B cell (primary cell): Measurements from ENCODE around the gene DTNBP1. TPM values are rescaled to one million over a fixed set of nuclear protein-coding genes. Genes with fewer than 3 reads are reported as not detected.

ENCODE experiments used
- ATAC-seq: fragments of 200-7000 bp; cut with Tn5 transposase; one replicate; pipeline ENCODE4 v1.10.0; 2021; ENCODE audit warnings: low read depth, mild to moderate bottlenecking, moderate number of reproducible peaks, moderate library complexity
- CTCF ChIA-PET: fragments of 350-600 bp; sonication (Branson Sonifier 250); formaldehyde crosslinking; loops from one replicate; lab custom pipeline; 2021; ENCODE audit warnings: antibody characterized with exemption, inconsistent platforms; lab: Charles Lee
- POLR2A ChIA-PET: fragments of 350-600 bp; sonication (Branson Sonifier 250); formaldehyde crosslinking; loops from one replicate; lab custom pipeline; 2021; ENCODE audit warnings: antibody characterized with exemption; lab: Charles Lee
- DNase-seq: peaks from one replicate; pipeline ENCODE4 v3.0.0; 2013
- H2AFZ ChIP-seq: 2 replicates; pipeline ENCODE4 v1.6.1; 2012; ENCODE audit warnings: mild to moderate bottlenecking, low read depth, low read length; ENCODE audit not compliant: insufficient read depth, poor library complexity, severe bottlenecking
- H3K27ac ChIP-seq, 2 donors: 1 replicate in 1 of 2; 2 replicates in 1 of 2; pipeline ENCODE4 v1.5.1; 2012 to 2013; ENCODE audit warnings: low read length in 2 of 2, mild to moderate bottlenecking in 2 of 2, moderate library complexity in 1 of 2
- H3K27me3 ChIP-seq, 4 experiments: fragments of 200-600 bp in 1 of 4; sonication (generic) in 1 of 4; replicated peaks in 1 of 4; 1 replicate in 2 of 4; 2 replicates in 2 of 4; pipeline versions ENCODE4 v1.6.1 to v1.7.0; 2013 to 2016; ENCODE audit warnings: low read length in 3 of 4, mild to moderate bottlenecking in 2 of 4, mixed read lengths in 1 of 4, moderate library complexity in 1 of 4; ENCODE audit not compliant: insufficient read depth in 4 of 4, control insufficient read depth in 3 of 4; ENCODE audit errors: control extremely low read depth in 1 of 4
- H3K36me3 ChIP-seq, 2 experiments: replicated peaks in 1 of 2; 1 replicate in 1 of 2; 2 replicates in 1 of 2; pipeline versions ENCODE4 v1.6.1 to v1.7.1; 2013; ENCODE audit warnings: low read length in 1 of 2; ENCODE audit not compliant: insufficient read depth in 2 of 2, control insufficient read depth in 1 of 2; ENCODE audit errors: control extremely low read depth in 1 of 2, extremely low read depth in 1 of 2
- H3K4me1 ChIP-seq, 2 donors: fragments of 200-600 bp in 1 of 2; sonication (generic) in 1 of 2; 1 replicate in 1 of 2; 2 replicates in 1 of 2; pipeline versions ENCODE4 v1.5.1 to v1.6.1; 2013 to 2017; ENCODE audit warnings: low read length in 2 of 2; ENCODE audit not compliant: control insufficient read depth in 2 of 2, insufficient read depth in 2 of 2
- H3K4me2 ChIP-seq: replicated peaks from 2 replicates; pipeline ENCODE3; 2012; ENCODE audit warnings: mild to moderate bottlenecking, low read depth, low read length; ENCODE audit not compliant: poor library complexity, severe bottlenecking
- H3K4me3 ChIP-seq, 5 experiments: fragments of 200-600 bp in 1 of 5; sonication (generic) in 1 of 5; 1 replicate in 3 of 5; 2 replicates in 2 of 5; pipeline versions ENCODE4 v1.5.1 to v1.7.0; 2011 to 2016; ENCODE audit warnings: low read length in 4 of 5, mild to moderate bottlenecking in 4 of 5, low read depth in 2 of 5, control low read depth in 1 of 5, moderate library complexity in 1 of 5; ENCODE audit not compliant: insufficient read depth in 1 of 5; ENCODE audit errors: control extremely low read depth in 1 of 5, extremely low read depth in 1 of 5
- H3K79me2 ChIP-seq: fragments of 200-600 bp; sonication (generic); one replicate; pipeline ENCODE4 v1.6.0; 2016; ENCODE audit warnings: low read length; ENCODE audit not compliant: control insufficient read depth, insufficient read depth
- H3K9ac ChIP-seq: fragments of 200-600 bp; sonication (generic); 2 replicates; pipeline ENCODE4 v1.6.1; 2017; ENCODE audit warnings: mild to moderate bottlenecking, low read length, moderate library complexity
- H3K9me3 ChIP-seq, 3 donors: one replicate each; pipeline versions ENCODE4 v1.6.1 to v1.7.1; 2013; ENCODE audit warnings: low read length in 2 of 3; ENCODE audit not compliant: control insufficient read depth in 2 of 3, insufficient read depth in 1 of 3; ENCODE audit errors: control extremely low read depth in 1 of 3
- H4K20me1 ChIP-seq: 2 replicates; pipeline ENCODE4 v1.6.0; 2012; ENCODE audit warnings: mild to moderate bottlenecking, low read length; ENCODE audit not compliant: insufficient read depth, control insufficient read depth, poor library complexity, severe bottlenecking
- H3K27ac Mint-ChIP-seq: one replicate; pipeline ENCODE4 v1.8.0; 2021; ENCODE audit warnings: mixed read lengths
- H3K27me3 Mint-ChIP-seq: one replicate; pipeline ENCODE4 v1.8.0; 2021; ENCODE audit warnings: mixed read lengths
- H3K4me1 Mint-ChIP-seq: one replicate; pipeline ENCODE4 v1.8.0; 2021; ENCODE audit warnings: mixed read lengths
- H3K4me3 Mint-ChIP-seq: one replicate; pipeline ENCODE4 v1.8.0; 2021; ENCODE audit warnings: mixed read lengths
- H3K9me3 Mint-ChIP-seq: one replicate; pipeline ENCODE4 v1.8.0; 2022; ENCODE audit warnings: mixed read lengths; ENCODE audit not compliant: insufficient read depth
- CTCF ChIP-seq: fragments of 200-600 bp; IDR thresholded peaks from one replicate; pipeline ENCODE4 v1.8.0; 2022; ENCODE audit warnings: antibody characterized with exemption, mild to moderate bottlenecking
- EZH2 ChIP-seq: IDR thresholded peaks from 2 replicates; pipeline ENCODE4 v1.6.1; 2012; ENCODE audit warnings: borderline replicate concordance, low read depth, mild to moderate bottlenecking, moderate library complexity, low read length; ENCODE audit not compliant: insufficient read depth, poor library complexity, severe bottlenecking
- WGBS: methylation state at CpG from one replicate; pipeline ENCODE4 v1.1.5; 2013; ENCODE audit warnings: missing lambda C conversion rate; ENCODE audit not compliant: insufficient coverage; 5-methylcytosine and 5-hydroxymethylcytosine counted together
- intact Hi-C: fragments of 100-400 bp; cut with micrococcal nuclease; formaldehyde crosslinking; loops from one replicate; pipeline ENCODE4 v1.10.0; 2022
- polyA plus RNA-seq: library from polyadenylated mRNA; depleted of rRNA; stranded (reverse); fragments of >200 nt; gene quantifications from 2 replicates; pipeline ENCODE4 v1.2.3, GENCODE V29; 2012
- total RNA-seq, 2 donors: library from RNA; stranded (reverse); fragments of 120-200 nt in 1 of 2; gene quantifications; 1 replicate in 1 of 2; 2 replicates in 1 of 2; pipeline versions ENCODE4 v1.2.3 to v1.2.4, GENCODE V29; 2013 to 2022

DTNBP1 gene
- total and polyA plus RNA-seq, 2 donors (not counting 1 experiment from before 2014, with no cell fraction given): 31.4 to 73.0 TPM

GRCh38 chr6:15500078-15500740, 162.6 kb downstream of the DTNBP1 start:
- DNase-seq: no peak
- H3K27me3 Mint-ChIP-seq: no peaks in the 10 kb centered on the region
- no peak overlapping the region for H3K4me3 Mint-ChIP-seq
- peaks cover 47% of the 10 kb centered on the region for H4K20me1 ChIP-seq
- H3K27ac Mint-ChIP-seq: no peak overlapping the region
- H3K9me3 Mint-ChIP-seq: no peaks in the 10 kb centered on the region
- no peaks in the 10 kb centered on the region for H3K9me3 ChIP-seq
- H2AFZ ChIP-seq: no peak overlapping the region
- no peaks in the 10 kb centered on the region for H3K27me3 ChIP-seq
- H3K27ac ChIP-seq: no peak overlapping the region
- peaks cover 70% of the 10 kb centered on the region for H3K79me2 ChIP-seq
- H3K4me1 ChIP-seq: no peaks in the 10 kb centered on the region
- ChIA-PET POLR2A (no interaction called here), CTCF (interaction anchor here (0.6 kb wide), 1 partner anchor 15 kb away, joined by 4 read pairs; no protein-coding TSS in a partner anchor)
- intact Hi-C loops: no loop called here
- H3K4me3 ChIP-seq: no peak overlapping the region
- WGBS: 92% methylated on average over 14 of the region's 16 CpGs
- no peak overlapping the region for H3K9ac ChIP-seq
- H3K4me2 ChIP-seq: no peak overlapping the region
- peaks cover 2% of the 10 kb centered on the region for H3K4me1 Mint-ChIP-seq
- H3K36me3 ChIP-seq: peaks cover 3 to 87% of the 10 kb centered on the region in 2 experiments
- no peak for ATAC-seq
- TF ChIP-seq EZH2: no peak
- no peak for TF ChIP-seq CTCF

- Histone ChIP-seq H3K4me3 (no peak overlapping the region), H2AFZ (no peak overlapping the region), H3K4me2 (no peak overlapping the region), H3K79me2 (peaks cover 70% of the 10 kb centered on the region), H3K36me3 (peaks cover 3 to 84% of the 10 kb centered on the region in 2 experiments), H3K9ac (no peak overlapping the region), H3K9me3 (no peaks in the 10 kb centered on the region), H4K20me1 (peaks cover 47% of the 10 kb centered on the region), H3K27ac (no peak overlapping the region), H3K27me3 (no peaks in the 10 kb centered on the region), H3K4me1 (no peaks in the 10 kb centered on the region)
- TF ChIP-seq EZH2: no peak
- TF ChIP-seq CTCF: no peak
- intact Hi-C loops: no loop called here
- Mint-ChIP-seq H3K27ac (no peak overlapping the region), H3K4me1 (peaks cover 2% of the 10 kb centered on the region), H3K4me3 (no peak overlapping the region), H3K27me3 (no peaks in the 10 kb centered on the region), H3K9me3 (no peaks in the 10 kb centered on the region)
- no peak for DNase-seq
- no peak for ATAC-seq
- 94% methylated on average over 3 of the region's 9 CpGs for WGBS
- POLR2A ChIA-PET: no interaction called here
- CTCF ChIA-PET: no interaction called here
These were observed 163.2 kb downstream of the DTNBP1 start for GRCh38 chr6:15499591-15499990.
